Measurements from ENCODE around the gene IKZF2.

The IKZF2 gene

DNA sequence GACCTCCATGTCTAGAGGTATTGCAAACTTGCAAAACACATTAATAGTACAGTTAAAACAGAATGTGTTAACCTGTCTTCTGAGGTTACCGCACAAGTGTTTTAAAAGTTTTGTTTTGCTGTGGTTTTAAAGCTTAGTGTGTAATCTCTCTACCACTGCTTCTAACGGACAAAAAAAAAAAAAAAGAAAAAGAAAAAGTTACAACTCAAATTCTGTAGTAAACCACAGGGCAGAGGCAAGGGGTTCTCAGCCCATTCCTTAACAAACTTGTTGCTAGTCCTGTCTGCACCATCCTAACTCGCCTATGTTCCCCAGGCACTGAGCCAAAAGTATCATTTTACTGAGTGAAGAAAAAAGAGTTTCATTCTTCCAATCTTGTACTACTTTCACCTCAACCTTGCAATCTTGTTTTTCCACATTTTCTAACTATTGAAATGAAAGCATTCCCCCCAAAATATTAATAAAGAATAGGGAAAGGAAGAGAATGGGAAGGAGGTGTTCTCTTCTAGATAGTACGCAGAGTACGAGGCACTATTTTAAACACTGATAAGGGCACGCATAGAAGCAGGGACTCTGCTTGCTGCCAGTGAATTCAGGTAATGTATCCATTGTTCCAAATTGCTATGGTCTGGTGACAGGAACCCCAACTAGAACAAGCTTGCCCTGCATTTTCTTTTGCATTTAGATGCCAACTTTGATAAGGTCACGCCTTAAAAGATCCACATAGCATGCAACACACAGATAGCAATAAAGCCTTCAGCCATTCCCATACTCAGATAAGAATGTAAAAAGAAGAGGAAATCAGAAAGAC lies 47.1 kb downstream of the IKZF2 start:
- DNase-seq (ENCODE audit: low read depth in 2 of 2, low spot score in 1 of 2), result no peak

DNA sequence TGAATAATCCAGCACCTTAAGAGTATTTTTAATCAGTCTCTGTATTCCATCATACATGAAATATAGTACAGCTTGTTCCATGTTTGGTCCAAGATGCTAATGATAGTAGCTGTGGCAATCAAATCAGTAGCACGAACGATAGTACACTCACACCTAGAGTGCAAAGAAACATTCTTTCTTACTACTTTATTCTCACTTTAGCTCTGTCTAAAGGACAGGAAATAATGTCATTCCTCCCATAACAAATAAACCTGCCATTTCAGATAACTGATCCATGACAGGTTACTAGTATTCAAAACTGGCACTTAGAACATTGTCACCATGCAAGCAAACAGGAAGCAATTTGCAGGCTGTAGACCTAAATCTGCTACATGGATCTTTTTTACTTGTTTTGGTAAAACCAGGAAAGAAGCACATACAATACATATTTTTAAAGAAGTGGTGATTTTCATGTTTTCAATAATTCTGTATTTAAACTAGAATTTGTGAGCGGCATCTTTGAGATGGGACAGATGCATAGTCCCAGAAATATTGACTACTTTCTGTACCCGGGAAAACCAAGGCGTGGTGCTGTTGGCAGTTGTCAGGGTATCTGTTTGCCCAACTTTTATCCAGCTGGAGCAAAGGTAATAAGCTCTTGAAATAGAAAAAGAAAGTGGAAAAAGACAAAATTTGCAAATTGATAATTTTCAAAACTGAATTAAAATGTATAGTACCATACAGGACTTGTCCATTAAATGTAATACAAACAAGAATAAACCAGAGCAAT lies 49.5 kb downstream of the IKZF2 start:
- no peak for DNase-seq (ENCODE audit: low read depth in 2 of 2, low spot score in 1 of 2)

DNA sequence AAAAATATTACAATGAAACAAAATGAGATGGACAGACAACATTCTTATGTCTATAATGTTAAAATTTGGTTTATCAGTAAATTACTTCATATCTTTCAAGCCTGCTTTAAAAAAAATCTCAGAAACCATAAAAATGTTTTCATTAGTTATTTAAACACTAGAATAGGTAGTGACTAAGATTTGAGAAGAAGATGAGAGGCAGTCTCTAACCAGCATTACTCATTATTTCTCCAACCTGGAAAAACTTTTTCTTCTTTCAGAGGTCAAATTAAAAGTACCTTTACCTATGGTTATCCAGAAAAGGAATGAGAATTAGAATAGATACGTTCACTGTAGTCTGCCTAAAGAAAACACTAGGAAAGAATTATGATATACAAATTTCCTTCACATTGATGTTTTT lies 50.3 kb downstream of the IKZF2 start:
- DNase-seq (ENCODE audit: low read depth in 2 of 2, low spot score in 1 of 2), result no peak

DNA sequence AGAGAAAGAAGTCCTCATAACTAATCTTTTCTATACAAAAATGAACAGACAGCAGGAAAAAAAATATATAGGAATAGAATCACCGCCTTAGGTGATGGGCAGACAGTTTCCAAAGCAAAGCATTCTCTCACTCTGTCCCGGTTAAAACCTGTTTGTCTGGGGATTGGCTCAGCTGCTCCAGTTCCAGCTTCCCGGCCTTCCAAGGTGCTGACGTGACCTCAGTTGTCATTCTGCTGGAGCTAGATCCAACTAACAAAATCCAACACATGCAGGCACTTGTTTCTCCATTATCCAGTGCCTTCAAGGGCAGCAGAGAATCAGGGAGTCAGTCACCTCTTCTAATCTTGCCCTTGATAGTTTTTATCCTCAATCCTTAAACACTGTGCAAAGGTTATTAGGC lies 52.8 kb downstream of the IKZF2 start:
- DNase-seq (ENCODE audit: low read depth in 2 of 2, low spot score in 1 of 2), result no peak

DNA sequence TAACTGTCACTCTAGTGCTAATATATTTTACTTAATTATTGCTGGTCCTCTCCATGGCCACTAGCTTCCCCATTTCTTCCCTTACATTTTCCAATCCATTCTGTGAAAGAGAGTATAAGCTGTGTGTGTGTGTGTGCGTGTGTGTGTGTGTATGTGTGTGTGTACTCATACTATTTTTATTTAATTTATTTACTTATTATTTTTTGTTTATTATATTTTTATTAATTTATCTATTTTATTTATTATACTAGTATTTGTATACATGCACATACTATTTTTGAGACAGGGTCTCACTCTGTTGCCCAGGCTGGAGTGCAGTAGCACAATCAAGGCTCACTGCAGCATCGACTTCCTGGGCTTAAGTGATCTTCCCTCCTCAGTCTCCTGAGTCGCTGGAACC lies 59.6 kb downstream of the IKZF2 start:
- DNase-seq (ENCODE audit: low read depth in 2 of 2, low spot score in 1 of 2), result no peak

DNA sequence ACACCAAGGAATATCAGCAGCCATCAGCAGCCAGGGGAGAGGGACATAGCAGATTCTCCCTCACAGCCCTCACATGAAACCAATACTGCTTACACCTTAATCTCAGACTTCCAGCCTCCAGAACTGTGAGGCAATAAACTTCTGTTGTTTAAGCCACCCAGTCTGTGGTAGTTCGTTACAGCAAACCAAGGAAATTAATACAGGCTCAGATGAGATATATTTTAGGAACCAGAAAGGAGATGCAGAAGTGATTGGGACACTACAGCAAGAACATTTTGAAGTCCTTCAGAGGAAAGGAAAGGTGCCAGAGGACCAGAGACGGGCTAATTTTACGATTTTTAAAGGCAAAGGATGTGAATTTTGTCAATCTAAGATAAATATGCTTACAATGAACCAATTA lies 60.6 kb downstream of the IKZF2 start:
- DNase-seq (ENCODE audit: low read depth in 2 of 2, low spot score in 1 of 2), result no peak

DNA sequence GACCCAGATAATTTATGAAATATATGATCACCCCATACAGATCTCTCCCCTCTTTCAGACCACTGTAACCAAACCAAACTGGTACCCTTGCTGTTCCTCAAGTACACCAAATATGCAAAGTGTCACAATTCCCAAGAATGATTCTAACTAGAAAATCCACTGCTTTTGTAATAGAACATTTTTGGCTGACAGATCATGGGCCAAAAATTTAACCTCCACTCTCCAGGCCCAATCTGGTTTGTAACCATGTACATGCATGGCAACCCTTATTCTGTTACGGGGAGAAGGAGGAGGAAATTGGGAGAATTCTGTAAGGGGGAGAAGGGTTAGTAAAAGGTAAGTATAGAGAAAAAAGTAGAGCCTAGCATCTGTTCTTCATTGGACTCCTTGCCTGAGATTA lies 62.0 kb downstream of the IKZF2 start:
- DNase-seq (ENCODE audit: low read depth in 2 of 2, low spot score in 1 of 2), result no peak

DNA sequence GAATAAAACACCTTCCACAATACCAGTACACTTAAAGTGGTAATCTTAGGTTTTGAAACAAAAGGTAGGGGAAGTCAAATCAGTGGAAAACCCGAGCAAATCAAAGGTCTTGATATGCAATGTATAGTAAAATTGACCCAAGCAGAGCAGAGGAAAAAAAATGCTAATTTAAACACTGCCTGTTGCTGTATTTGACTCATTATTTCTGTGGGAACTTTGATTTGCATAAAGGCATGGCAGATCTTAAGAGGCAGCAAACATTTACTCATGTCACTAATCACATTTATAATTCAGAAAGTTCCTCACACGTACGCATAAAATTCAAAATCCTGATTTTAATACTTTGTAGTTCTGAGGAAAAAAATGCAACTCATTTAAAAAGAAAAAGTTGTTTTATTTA lies 64.4 kb downstream of the IKZF2 start:
- DNase-seq (ENCODE audit: low read depth in 2 of 2, low spot score in 1 of 2), result no peak

DNA sequence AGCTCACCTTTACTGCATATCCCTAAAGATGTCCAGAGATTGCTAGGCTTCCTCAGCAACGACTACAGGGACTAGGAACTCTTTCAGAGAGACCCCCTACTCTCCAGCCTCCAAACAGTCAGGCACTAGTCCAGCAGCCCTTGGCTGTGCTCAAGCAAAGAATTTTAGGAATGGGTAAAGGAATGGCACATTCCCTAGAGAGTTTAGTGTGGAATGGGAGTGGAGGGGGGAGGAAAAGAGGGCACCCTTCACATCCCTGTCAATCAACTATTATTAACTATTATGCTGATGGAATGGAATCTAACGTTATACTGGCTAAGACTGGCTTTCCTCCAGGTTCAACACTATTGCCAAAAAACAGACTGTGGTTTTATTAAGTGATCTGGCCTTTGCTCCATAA lies 64.8 kb downstream of the IKZF2 start:
- DNase-seq (ENCODE audit: low read depth in 2 of 2, low spot score in 1 of 2), result no peak

DNA sequence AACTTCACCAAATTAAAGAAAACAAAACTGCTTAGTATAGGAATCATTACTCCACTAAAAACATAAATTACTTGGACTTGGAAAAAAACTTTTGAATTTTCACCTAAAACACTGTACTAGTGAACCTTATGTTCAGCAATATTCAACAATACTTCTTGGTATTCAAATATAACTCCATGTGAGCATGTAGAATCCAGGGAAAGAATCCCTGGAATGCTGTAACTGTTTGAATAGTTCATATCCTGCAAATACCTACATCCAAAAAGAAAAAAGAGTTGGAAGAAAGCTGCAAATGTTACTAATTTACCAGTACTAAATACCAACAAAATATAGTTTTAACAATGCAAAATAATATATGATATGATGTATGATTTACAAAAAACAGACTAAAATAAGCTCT lies 65.4 kb downstream of the IKZF2 start:
- no peak for DNase-seq (ENCODE audit: low read depth in 2 of 2, low spot score in 1 of 2)

DNA sequence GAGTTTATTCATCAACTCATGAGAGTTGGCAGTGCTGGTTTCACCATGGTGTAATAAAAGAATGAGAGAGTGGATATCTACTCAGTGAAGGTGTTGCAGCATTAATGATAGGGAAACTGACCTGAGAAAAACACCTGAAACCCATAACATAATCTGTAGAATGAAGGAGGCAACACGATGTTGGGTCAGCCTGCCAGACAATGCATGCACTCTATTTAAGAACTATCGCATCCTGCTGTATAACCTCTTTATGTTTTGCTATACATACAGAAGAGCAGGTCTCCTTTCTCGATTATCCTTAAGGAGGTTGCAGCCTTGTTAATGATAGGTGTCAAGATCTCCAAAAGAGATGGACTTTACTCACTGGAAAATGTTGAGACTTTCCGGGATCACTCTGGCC lies 65.9 kb downstream of the IKZF2 start:
- no peak for DNase-seq (ENCODE audit: low read depth in 2 of 2, low spot score in 1 of 2)

DNA sequence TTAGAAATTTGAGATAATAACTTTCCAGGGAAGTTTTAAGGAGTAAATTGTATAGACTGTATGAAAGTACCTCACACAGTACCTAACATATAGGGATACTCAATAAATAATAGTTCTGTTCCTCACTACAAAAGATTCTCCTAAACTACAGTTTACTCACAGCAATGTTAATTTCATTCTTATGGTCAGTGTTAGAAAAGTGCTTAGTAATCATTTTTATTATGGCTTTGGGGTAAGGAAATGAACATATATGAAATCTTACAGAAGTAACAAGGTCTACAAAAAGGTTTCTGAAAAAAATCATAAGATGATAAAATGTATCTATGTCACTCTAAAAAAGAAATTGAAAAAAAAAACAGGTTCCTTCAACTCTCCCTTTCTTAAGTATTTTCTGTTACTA lies 67.2 kb downstream of the IKZF2 start:
- DNase-seq (ENCODE audit: low read depth in 2 of 2, low spot score in 1 of 2), result no peak

DNA sequence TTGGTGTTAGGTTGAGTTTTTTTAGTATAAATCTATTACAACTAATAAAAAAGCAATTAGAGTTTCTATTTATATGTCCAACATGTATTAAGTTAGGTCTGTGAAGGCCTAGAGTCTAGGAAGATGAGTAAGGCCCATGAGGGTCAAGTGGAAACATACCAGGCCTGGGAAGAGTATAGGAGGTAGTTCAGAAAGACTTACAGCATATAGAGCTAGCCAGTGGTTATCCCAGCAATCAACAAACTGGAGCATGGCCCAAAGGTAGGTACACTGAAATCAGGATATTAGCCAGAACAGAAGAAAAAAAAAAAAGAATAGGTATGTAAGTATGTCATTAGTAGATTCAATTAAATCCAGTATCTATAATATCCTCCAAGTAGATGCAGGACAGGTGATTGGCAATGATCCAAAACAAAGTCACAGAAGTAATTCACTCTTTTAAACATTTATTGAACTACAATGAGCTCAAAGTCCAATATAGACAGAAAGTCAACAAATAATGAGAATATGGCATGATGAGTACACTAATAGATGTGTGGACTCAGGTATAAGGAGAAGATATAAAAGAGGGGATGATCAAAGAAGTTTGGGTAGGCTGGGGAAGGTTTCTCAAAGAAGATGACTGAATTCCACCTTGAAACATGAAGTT lies 70.3 kb downstream of the IKZF2 start:
- DNase-seq (ENCODE audit: low read depth in 2 of 2, low spot score in 1 of 2), result no peak

DNA sequence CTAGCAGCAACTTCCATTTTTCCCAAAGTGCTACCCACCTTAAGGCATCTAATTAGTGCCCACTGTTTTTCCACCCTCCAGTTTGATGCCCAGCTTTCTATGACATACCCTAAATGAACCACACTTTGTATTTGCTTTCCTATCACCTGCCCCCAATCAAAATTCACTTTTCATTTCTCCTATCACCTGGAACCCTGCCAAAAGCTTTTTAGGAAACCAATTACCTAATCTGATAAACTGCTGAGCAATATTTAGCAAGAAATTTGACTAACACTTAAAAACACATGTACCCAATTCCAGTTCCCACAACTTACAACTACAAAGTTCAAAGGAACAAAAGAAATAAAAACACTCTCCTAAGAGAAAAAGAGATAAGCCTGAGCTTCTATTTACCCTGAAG lies 71.7 kb downstream of the IKZF2 start:
- no peak for DNase-seq (ENCODE audit: low read depth in 2 of 2, low spot score in 1 of 2)

DNA sequence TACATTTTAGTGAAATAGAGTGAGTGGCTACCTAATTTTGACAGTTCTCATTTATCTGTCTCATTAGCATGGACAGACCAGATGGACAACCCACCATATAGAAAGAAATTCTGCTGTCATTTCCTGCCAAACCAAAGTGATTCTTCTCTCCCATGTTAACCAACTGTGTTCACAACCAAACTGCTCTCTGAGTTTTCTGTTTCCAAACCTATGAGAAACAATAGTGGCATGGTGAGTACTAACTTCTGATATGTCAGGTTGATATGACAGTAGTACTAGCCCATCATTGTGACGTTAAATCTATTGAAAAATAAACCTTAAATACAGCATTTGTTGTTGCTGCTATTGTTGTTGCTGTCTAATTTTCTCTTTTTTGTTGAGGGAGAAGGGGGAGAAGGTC lies 72.7 kb downstream of the IKZF2 start:
- DNase-seq (ENCODE audit: low read depth in 2 of 2, low spot score in 1 of 2), result no peak

DNA sequence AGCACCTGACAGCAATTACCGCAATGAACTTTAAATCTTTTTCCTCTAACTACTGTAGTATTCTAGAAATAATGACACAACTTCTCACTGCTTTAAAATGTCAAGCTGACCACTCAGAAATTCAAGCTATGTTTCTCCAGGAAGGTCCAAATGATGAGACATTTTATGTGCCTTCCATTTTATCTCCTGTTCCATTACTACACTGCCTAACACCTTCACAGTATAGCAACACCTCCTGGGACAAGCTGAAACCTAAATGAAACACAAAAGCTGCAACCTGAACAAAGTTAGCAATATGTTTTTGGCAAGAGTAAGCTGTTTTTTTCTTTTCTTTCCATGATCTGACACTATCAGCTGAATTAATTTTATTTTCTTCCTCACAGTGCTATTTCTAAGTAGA lies 81.9 kb downstream of the IKZF2 start:
- no peak for DNase-seq (ENCODE audit: low read depth in 2 of 2, low spot score in 1 of 2)

DNA sequence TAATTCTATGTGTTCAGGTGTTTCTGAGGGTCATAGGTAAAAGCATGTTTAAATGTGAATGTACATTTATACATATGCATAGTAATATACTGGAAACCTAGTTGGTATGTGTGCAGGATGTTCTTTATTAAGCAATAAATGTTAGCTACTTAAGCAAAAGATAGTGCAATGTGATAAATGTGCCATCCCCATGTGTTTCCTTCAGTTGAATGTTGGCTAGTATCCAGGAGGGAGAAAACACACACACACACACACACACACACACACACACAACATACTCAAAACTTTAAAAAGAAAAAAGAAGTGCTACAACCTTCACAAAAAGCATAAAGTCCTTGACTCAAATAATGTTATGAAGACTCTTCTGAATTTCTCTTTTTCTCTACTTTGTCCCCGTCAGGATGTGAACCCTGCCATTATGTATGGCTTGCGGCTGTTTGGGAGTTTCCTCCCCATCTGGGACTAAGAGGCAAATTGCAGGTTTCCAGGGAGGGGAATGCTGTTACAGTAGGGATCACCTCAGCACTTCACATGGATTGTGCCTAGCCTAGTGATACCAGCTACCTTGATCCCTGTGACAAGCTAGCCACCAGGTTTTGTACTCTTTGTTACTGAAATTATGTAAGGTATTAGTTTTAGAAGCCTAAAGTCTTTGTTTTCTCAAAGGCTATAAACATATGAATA lies 82.6 kb downstream of the IKZF2 start:
- no peak for DNase-seq (ENCODE audit: low read depth in 2 of 2, low spot score in 1 of 2)

DNA sequence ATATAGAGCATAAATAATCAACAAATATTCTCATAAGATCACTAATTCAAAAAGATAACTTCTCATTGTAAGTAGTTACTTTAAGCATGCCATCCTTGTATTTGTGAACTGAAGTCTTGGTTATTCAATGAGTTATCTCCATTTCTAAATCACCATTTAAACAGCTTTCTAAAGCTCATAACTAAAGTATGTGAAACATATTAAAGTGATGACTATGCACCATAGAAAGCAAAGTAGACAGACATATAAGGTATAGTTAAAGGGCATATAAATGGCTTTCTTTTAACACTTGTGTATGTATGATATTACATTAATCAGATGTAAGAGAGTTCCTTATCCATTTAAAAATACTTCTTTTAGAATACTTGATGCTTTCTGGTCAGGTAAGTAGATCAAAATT lies 83.5 kb downstream of the IKZF2 start:
- DNase-seq (ENCODE audit: low read depth in 2 of 2, low spot score in 1 of 2), result no peak

DNA sequence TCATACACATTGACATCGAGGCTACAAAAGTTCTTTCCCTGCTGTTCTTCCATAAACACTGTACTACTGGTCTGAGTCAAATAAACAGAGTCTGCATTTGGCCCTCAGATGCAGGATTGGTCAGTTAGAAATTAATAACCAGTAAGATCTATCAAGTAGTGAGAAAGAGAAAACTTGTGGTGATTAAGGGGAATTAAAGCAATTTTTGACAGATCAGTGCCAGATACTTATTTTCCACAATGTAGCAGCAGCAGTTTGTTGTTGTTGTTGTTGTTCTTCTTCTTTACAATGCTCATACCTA lies 85.0 kb downstream of the IKZF2 start:
- DNase-seq (ENCODE audit: low read depth in 2 of 2, low spot score in 1 of 2), result no peak

DNA sequence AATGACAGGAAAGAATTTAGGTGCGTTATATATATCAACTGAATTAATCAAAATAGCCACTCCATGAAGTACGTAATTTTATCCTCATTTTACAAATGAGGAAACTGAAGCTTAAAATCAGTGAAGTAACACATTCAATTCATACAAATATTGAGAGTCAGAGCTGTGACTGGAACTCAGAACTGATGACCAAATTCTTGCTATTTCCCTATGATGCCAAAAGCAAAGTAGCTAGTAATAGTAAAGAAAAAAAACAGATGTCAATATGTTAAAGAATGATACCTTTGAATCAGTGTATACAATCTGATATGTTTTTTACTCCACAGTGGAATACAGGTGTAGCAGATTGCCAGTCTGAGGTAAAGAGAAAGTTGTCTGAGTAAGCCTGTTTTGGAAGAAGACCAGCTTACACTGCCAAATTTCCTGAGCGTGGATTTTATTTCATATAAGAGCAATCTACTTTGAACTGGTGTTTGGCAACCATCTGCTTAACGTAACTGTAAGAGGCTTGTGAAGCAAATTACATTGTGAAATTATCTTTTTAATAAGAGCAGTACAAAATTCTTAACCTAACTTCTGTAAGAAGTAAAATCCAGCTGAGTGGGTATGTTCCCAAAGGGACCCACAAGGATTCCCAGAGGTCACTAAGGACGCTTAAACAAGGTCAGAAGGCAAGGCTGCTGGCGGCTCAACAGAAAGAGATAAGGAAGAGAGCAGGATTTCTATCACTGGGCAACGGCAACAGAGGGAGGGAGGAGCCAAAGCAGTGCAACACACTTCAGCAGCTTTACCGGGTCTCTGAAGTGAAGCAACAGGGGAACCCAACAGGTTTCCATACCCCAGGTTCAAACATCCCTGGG lies 85.6 kb downstream of the IKZF2 start:
- no peak for DNase-seq (ENCODE audit: low read depth in 2 of 2, low spot score in 1 of 2)

DNA sequence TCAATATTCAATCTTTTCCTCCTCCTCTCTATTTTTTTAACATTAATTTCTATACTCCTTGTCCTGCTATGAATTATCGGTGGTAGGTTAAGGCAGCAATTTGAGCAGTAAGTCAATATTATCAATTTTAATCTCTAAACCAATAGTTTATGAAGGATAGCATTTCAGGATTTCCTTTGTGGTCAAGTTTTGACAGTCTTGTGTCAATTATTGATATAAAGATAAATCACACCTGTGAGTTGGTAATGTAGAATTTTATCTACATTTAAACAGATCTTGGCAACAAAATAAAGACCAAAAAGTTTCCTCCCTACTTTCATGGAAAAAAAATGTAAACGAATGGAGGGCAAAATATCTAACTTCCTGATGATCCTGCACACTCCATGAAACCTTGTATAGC lies 87.3 kb downstream of the IKZF2 start:
- no peak for DNase-seq (ENCODE audit: low read depth in 2 of 2, low spot score in 1 of 2)
